ENCODE data around the gene CD320. TPM values are rescaled to one million over a fixed set of nuclear protein-coding genes. Genes with fewer than 3 reads are reported as not detected.

CD320 gene
- total and polyA plus RNA-seq, 2 of the 8 experiments (the other 6 are each of a cell fraction or from before 2014, with no cell fraction given) = 80.4 to 157 TPM

DNA sequence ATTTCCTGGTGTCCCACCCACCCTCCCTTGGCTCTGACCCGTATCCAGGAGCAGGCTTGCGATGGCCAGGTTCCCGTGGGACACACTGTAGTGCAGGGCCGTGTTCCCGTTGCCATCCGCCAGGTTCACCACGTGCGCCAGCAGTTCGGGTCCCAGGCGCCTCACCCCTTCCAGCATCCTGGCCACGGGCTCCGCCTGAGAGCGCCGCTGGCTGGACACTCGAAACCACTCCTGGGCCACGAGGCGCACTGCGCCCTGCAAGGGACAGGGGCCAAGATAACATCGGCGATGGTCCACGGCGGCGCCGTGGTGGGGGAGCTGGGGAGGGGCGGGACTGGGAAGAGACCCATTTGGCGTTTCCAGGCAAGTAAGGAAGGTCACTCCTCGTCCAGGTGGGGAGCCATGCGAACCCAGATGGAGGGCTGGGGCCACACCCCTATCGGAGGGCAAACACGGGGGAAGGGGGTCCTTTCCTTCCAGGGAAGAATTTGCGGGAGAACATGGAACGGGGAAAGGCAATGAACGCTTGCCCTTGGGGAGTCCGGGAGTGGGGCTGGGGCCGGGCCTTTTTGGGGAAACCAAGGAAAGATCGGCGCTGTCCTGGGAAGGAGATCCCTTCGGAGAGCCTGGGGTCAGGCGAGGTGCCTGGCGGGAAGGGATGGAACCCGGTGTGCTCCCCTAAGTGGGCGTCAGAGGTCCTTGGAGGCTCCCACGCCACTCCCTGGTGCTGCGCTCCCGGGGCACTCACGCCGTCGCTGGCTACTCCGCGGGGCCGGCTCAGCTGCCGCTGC is 25.0 kb upstream of the CD320 start:
- peak overlapping the region; percentile 40 to 56 (median 44) for H3K4me3 ChIP-seq (ENCODE audit: extremely low read depth in 1 of 4, insufficient read depth in 2 of 4, low read depth in 3 of 4, low read length in 4 of 4)
- no peak overlapping the region; the same call in 1 of the 2 replicates for H2AFZ ChIP-seq (ENCODE audit: low read length)
- H3K18ac ChIP-seq (ENCODE audit: extremely low read depth, low read length) = peak overlapping the region; percentile 51; the same call in 1 of the 2 replicates
- H3K36me3 ChIP-seq (ENCODE audit: control insufficient read depth in 2 of 4, insufficient read depth in 4 of 4, low read length in 3 of 4) = peaks cover 0 to 4% (median 0%) of the 10 kb centered on the region in 4 experiments; a peak in 1 of 8 replicates
- H2BK20ac ChIP-seq (ENCODE audit: low read length) = no peak overlapping the region
- ChIA-PET CTCF (ENCODE audit: partially characterized antibody) (interaction anchor here (0.7 to 3.7 kb wide), 6 partner anchors 11 to 281 kb away, joined by 3 to 32 read pairs (median 8); partner anchors contain the start of genes CCL25, NDUFA7 and RPS28), POLR2A (ENCODE audit: partially characterized antibody) (interaction anchor here (1.3 to 27.1 kb wide), 5 partner anchors 9 to 181 kb away, joined by 4 to 583 read pairs (median 11); partner anchors contain the start of genes ANGPTL4, CD320, KANK3 and NDUFA7)
- DNase-seq (ENCODE audit: low read depth in 1 of 2, low spot score in 2 of 2) = peak in 1 of 2 experiments; percentile 70
- peaks cover 16% of the 10 kb centered on the region; the same call in 1 of the 2 replicates for H3K23me2 ChIP-seq (ENCODE audit: low read depth, low read length)
- no peak overlapping the region for H2BK120ac ChIP-seq (replicated peaks; ENCODE audit: low read depth, low read length)
- no peak overlapping the region for H3K27ac ChIP-seq (ENCODE audit: low read depth, low read length)
- H4K5ac ChIP-seq (ENCODE audit: insufficient read length, low read depth, low read length) = no peak overlapping the region
- no peak overlapping the region for H3K14ac ChIP-seq (ENCODE audit: insufficient read length)
- H3K9ac ChIP-seq (replicated peaks in 1 of 4; ENCODE audit: extremely low read depth in 1 of 4, low read depth in 3 of 4, low read length in 3 of 4) = no peak overlapping the region
- H3K4ac ChIP-seq (replicated peaks; ENCODE audit: insufficient read length, low read depth, low read length) = no peak overlapping the region
- H3K27me3 ChIP-seq (replicated peaks in 1 of 4; ENCODE audit: control insufficient read depth in 3 of 4, extremely low read depth in 1 of 4, insufficient read depth in 3 of 4, low read length in 3 of 4) = peaks cover 21 to 38% (median 33%) of the 10 kb centered on the region in 4 experiments
- H4K91ac ChIP-seq (replicated peaks; ENCODE audit: insufficient read length, low read length) = no peak overlapping the region
- peak overlapping the region; percentile 81 to 85 for H3K4me2 ChIP-seq (ENCODE audit: insufficient read depth in 1 of 2, low read depth in 2 of 2, low read length in 2 of 2)
- no peaks in the 10 kb centered on the region for H4K20me1 ChIP-seq (replicated peaks in 1 of 2; ENCODE audit: control insufficient read depth in 1 of 2, insufficient read depth in 2 of 2, low read length in 2 of 2)
- no peaks in the 10 kb centered on the region for H3K79me1 ChIP-seq (ENCODE audit: low read depth, low read length)
- H2BK15ac ChIP-seq (ENCODE audit: low read length) = no peak overlapping the region
- H3K4me1 ChIP-seq (replicated peaks in 1 of 4; ENCODE audit: control insufficient read depth in 3 of 4, insufficient read depth in 4 of 4, low read length in 3 of 4) = peaks cover 0 to 17% (median 8%) of the 10 kb centered on the region in 4 experiments; a peak in 6 of 7 replicates
- no peak for FAIRE-seq
- H2BK5ac ChIP-seq (ENCODE audit: low read depth, low read length) = no peak overlapping the region
- H3K9me3 ChIP-seq (ENCODE audit: insufficient read depth in 2 of 2, low read depth in 1 of 2, low read length in 1 of 2) = no peaks in the 10 kb centered on the region
- H3K23ac ChIP-seq (ENCODE audit: insufficient read length) = no peak overlapping the region
- no peak overlapping the region; the same call in none of the 2 replicates for H4K8ac ChIP-seq (ENCODE audit: extremely low read depth, insufficient read depth, low read length)
- H3K56ac ChIP-seq (replicated peaks; ENCODE audit: insufficient read length, low read depth, low read length) = no peak overlapping the region
- H2BK12ac ChIP-seq (ENCODE audit: low read depth, low read length) = 0 out of 2 replicates have a peak overlapping the region, but pooled peaks have one; percentile 27
- no peak overlapping the region for H2AK5ac ChIP-seq (ENCODE audit: low read depth, low read length)
- 16% methylated on average over 43 of the region's 52 CpGs; no CpG with 5 or more reads in 1 of the 2 experiments for WGBS, 2 experiments (ENCODE audit: extremely low coverage in 1 of 2, insufficient coverage in 1 of 2, insufficient read length in 1 of 2, insufficient replicate concordance in 2 of 2, low coverage in 1 of 2, low lambda C conversion rate in 2 of 2, missing lambda C conversion rate in 1 of 2)
- no peaks in the 10 kb centered on the region for H3K79me2 ChIP-seq (ENCODE audit: control insufficient read depth in 1 of 2, insufficient read depth in 2 of 2, low read length in 2 of 2)
- no peak for TF ChIP-seq YY1 (IDR thresholded peaks at IDR 0.05; ENCODE audit: low read depth, low read length)
- TF ChIP-seq KDM4A (IDR thresholded peaks at IDR 0.05; ENCODE audit: low read depth, low read length, severe bottlenecking) = peak; percentile 43
- peak; percentile 14; the same call in 1 of the 2 replicates for TF ChIP-seq RBBP5 (IDR thresholded peaks at IDR 0.05; ENCODE audit: borderline replicate concordance, low read depth, low read length)
- TF ChIP-seq, protein P1, sequence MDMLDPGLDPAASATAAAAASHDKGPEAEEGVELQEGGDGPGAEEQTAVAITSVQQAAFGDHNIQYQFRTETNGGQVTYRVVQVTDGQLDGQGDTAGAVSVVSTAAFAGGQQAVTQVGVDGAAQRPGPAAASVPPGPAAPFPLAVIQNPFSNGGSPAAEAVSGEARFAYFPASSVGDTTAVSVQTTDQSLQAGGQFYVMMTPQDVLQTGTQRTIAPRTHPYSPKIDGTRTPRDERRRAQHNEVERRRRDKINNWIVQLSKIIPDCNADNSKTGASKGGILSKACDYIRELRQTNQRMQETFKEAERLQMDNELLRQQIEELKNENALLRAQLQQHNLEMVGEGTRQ (IDR thresholded peaks at IDR 0.05; ENCODE audit: low read length) = no peak
- TF ChIP-seq NRF1 (IDR thresholded peaks at IDR 0.05; ENCODE audit: low read depth, low read length) = no peak
- TF ChIP-seq RNF2 (IDR thresholded peaks at IDR 0.05; ENCODE audit: borderline replicate concordance, low read depth, low read length, missing control alignments, poor library complexity, severe bottlenecking) = peak; percentile 41
- TF ChIP-seq, protein P2, sequence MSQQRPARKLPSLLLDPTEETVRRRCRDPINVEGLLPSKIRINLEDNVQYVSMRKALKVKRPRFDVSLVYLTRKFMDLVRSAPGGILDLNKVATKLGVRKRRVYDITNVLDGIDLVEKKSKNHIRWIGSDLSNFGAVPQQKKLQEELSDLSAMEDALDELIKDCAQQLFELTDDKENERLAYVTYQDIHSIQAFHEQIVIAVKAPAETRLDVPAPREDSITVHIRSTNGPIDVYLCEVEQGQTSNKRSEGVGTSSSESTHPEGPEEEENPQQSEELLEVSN (IDR thresholded peaks at IDR 0.05) = peak; percentile 63
- TF ChIP-seq SIN3A (conservative IDR thresholded peaks at IDR 0.05 in 1 of 2, IDR thresholded peaks at IDR 0.05 in 1 of 2; ENCODE audit: low read depth in 1 of 2, low read length in 2 of 2) = no peak; a peak in 1 of 4 replicates

Data from H1 (cell line).